NCI-H146 (cell line): Measurements from ENCODE around the gene ZNF474.

Source experiments
- DNase-seq: peaks from one replicate; lab custom pipeline; 2025; lab: John Stamatoyannopoulos, UW

ZNF474 gene

DNA sequence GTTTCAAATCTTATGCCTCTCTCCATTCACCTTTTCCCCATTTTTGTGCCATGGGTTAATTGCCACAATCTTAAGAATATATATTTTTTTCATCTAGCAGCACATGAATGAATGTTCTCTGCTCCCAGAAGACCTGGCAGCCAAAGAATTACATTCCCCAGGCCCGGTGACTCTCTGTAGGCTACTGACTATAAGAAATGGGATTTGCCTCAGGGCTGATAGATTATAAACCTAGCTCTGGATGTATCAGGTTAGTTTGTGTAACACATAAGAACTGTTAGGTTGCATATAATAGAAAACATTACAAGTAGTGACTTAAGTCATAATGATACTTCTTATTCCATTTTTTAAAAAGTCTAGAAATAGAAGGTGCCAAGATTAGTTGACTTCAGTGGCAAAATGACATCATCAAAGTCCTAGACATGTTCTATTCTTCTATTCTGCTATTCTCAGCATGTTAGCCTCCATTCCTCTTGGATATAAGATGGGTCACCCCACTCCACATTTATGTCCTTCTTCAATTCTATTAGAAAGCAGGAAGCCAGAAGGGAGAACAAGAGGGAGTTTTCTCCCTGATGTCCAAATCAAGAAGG, 10.9 kb upstream of the ZNF474 start:
- no peak for DNase-seq

- DNase-seq, result no peak
These were observed 10.1 kb upstream of the ZNF474 start for GRCh38 chr5:122119205-122119604.

DNA sequence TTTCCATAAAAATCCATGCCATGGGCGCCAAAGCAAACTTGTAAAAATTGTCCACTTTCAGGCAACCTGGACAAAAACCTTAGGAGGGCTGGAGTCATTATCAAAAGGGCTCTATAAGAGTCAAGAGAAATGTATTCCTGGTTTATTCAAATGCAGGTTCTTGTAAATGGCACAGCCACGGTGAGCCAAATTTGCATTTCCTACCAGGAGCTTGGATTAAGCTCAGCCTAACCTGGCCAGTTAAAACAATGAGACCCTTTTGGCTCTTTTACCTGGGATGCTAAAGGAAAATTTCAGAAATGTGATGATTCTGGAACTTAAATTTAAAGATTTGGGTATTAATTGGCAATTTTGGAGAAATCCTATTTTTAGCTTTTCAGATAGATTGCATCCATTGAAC, 8.9 kb upstream of the ZNF474 start:
- no peak for DNase-seq

DNA sequence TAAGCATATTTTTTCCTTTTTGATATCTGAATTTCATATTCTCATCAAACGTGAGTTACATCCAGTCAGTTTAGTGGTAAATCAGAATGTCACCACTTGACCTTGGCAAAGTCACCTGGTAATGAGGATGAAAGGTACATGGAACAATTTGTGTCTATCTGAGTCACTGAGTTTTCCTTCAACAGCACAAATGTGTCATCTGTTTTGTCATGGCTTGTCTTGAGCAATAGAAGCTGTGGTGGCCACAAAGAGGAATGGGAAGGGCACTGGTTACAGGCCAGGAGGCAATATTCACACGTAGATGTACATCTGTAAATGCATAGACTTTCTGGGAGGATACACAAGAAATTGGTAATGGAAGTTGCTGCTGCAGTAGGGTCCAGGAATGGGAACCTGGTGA, 8.4 kb upstream of the ZNF474 start:
- no peak for DNase-seq

DNA sequence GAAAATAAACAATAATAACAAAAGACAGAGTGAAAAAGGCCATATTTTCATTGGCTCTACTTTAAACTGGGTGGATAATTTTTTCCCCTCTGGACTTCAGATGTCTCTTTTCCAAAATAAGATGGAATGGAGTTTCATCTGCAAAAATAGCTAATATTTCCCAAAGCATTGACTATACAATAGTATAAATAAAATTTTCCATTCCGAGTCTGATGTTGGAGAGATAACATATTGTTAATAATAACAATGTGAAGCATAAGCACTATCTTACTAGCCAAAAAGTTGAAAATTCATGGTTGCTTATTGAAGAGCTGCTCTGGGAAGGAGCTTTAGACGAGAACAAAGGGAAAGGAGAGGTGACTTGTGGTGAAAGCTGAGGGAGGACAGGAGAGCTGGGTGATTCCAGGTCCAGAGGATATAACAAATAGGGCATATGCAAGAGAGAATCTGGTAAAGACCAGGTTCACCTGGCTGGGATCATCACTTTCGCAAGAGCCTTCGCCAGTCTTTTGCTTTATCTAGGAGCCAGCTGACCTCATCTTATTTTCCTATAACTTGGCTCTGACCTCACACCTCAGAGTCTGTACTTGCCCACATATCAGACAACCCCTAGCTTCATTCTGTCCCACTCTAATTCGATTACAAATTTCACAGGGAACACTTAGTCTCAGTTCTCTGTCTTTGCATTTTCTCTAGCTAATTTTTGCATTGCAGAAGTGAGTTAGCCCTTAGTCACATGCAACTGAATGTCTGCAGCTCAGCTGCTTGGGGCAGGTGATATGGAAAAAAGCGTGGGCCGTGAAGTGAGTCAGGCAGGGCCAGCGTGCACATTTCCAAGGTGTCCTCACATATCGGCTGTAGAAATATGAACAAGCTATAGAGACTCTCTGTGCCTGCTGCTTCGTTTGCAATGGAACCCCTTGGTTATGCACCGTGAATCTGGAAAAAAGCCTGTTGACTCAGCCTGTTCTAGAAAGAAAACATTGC, 7.6 kb upstream of the ZNF474 start:
- DNase-seq, result no peak

- DNase-seq, result no peak
These were observed 4.6 kb upstream of the ZNF474 start for GRCh38 chr5:122124766-122125165.

GRCh38 chr5:122126177-122126755, 3.1 kb upstream of the ZNF474 start:
- DNase-seq, result no peak

DNA sequence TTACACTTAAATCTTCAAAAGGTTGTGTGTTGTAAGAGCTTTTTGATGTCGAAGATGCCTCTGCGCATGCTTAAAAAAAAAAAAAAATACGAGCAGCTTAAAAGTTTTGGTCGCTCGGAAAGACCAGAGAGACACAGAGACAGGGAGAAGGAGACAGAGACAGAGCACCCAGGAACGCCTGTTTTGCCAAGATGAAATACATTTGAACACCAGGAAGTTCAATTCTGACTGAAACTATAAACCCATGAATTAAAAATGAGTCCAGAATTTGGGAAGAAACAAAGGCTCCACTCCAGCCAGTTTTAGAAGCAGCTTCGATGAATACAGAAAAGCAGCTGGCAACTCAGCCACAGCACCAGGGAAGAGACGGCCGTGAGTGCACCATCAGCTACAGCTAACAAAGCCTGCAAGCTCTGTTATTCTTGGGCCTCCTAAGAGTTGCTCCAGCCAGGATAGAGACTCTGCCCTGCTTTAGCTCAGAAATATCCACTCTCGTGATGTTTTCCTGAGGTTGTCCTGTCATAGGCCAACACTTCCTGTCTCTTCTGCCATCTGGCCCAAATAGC, 2.5 kb upstream of the ZNF474 start:
- no peak for DNase-seq

DNA sequence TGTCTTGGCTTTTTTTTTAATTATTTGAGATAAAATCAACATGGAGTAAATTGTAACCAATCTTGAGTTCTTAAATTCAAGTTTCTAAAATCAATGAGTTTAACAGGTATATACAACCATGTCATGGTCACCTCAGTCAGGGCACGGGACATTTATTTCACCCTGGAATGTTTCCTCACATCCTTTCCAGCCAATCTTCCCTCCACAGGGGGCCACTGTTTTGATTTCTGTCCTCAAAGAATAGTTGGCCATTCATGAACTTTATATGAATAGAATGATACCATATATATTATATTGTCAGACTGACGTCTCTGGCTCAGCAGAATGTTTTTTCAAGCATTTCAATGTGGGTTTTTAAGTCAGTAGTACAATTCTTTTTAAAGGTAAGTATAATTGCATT, 806 bp downstream of the ZNF474 start:
- no peak for DNase-seq

- no peak for DNase-seq
These were observed 8.4 kb downstream of the ZNF474 start for GRCh38 chr5:122137702-122138101.

- no peak for DNase-seq
These were observed 9.0 kb downstream of the ZNF474 start for GRCh38 chr5:122138356-122138755.

- DNase-seq, result no peak
These were observed 11.6 kb downstream of the ZNF474 start for GRCh38 chr5:122140900-122141299.

DNA sequence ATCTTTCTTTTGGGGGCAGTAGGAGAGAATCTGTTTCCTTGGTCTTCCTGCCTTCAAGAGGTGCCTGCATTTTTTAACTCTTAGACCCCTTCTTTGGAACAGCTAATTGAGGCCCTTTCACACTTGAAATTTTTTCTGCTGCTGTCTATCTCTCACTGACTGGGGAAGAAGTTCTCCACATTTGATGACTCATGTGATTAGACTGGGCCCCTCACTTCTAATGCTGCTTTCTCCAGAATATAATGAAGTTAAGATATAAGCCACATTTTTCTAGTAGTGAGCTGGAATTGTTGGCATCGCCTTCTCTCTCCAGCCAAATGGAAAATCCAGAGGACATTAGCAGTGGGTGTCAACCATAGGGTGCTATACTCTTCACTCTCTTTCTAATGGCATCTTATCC, 12.4 kb downstream of the ZNF474 start:
- no peak for DNase-seq

DNA sequence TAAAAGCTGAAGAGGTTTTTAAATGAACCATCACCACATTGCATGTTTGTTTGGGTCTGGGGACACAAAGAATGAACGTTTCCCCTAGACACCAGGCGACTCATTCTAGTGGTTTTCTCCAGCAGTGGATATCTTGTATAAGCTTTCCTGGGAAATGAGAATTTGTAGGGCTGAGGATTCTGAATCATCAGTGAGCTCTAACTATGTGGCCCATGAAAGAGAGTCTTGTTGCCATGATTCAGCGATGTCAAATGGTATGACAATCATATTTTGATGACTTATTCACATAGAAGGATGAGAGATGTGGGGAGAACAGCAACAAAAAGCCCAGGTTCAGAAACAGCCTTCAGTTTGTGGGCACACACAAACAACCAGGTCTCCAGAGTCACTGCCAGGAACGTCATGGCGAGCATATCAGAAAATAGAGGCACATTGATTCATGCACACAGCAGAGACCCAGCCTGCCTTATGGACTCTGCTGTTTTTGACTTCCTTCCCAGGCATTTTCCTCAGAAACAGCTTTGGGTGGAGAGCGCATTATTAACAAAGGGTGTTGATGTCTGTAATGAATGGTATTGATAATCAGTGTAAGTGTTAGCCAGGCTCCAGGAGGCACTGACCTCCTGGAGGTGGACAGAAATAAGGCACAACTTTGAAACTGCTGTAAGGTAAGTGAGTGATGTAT, 13.3 kb downstream of the ZNF474 start:
- no peak for DNase-seq

GRCh38 chr5:122144236-122144635, 14.9 kb downstream of the ZNF474 start:
- no peak for DNase-seq

DNA sequence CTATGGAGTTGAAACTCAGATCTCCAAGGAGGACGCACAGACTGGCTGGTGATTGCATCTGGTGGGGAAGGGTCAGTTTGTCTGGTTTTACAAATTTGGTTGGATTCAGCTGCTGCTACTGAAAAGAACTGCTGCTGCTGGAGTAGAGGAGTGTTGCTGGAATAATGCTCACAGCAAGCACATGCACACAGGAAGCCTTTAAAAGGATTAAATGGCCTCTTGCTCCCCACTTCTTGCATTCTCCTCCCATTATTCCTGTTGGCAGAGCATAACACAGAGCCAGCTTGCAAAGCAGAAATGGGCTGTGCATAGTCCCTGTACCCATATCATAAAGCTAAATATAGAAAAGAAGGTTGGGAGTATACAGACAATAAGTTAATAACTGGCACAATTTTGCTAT, 16.6 kb downstream of the ZNF474 start:
- DNase-seq, result no peak

- DNase-seq, result no peak
These were observed 20.2 kb downstream of the ZNF474 start for GRCh38 chr5:122149321-122150090.

GRCh38 chr5:122150215-122150614, 20.9 kb downstream of the ZNF474 start:
- no peak for DNase-seq

- DNase-seq, result no peak
These were observed 22.3 kb downstream of the ZNF474 start for GRCh38 chr5:122151640-122152039.

DNA sequence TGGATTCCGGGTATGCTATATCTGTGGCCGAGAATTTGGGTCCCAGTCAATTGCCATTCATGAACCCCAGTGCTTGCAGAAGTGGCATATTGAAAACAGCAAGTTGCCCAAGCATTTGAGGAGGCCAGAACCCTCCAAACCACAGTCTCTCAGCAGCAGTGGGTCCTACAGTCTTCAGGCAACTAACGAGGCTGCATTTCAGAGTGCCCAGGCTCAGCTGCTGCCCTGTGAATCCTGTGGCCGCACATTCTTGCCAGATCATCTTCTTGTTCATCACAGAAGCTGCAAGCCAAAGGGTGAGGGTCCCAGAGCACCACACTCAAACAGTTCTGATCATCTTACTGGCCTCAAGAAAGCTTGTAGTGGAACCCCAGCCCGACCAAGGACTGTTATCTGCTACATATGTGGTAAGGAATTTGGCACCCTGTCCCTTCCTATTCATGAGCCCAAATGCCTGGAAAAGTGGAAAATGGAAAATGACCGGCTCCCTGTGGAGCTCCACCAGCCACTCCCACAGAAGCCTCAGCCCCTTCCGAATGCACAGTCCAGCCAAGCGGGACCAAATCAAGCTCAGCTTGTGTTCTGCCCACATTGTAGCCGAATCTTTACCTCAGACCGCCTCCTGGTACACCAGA, 23.0 kb downstream of the ZNF474 start:
- DNase-seq, result no peak

GRCh38 chr5:122153230-122153629, 23.9 kb downstream of the ZNF474 start:
- no peak for DNase-seq
